Tracheal epithelial cell (primary cell): Measurements from ENCODE around the gene PPFIA2. TPM values are rescaled to one million over a fixed set of nuclear protein-coding genes. Genes with fewer than 3 reads are reported as not detected.

Experiments
- total RNA-seq: library from RNA; depleted of rRNA; stranded (reverse); fragments of >200 nt; gene quantifications from 2 replicates; pipeline ENCODE4 v1.2.1, GENCODE V29; 2014

The PPFIA2 gene
- total RNA-seq: 0.48 TPM in 1 of 2 replicates, not detected in the other

GRCh38 chr12:81759190-81760051 lies at the start of gene PPFIA2:
TSS of gene PPFIA2 (minus strand) at chr12:81759350.

